Right renal cortex interstitium (tissue), 3 donors: Measurements from ENCODE around the gene SLK. TPM values are rescaled to one million over a fixed set of nuclear protein-coding genes. Genes with fewer than 3 reads are reported as not detected.

Experiments used
- polyA plus RNA-seq, 3 donors: library from polyadenylated mRNA; unstranded; fragments of 120-200 nt; gene quantifications; one replicate each; pipeline ENCODE4 v1.2.1, GENCODE V29; 2013; ENCODE audit not compliant: insufficient read length in 3 of 3

The SLK gene
- polyA plus RNA-seq, 3 donors = 62.8 to 78.7 (median 71.0) TPM

Other genes with a start within 250 kb of the SLK start
- gene SH3PXD2A, start 111.6 kb upstream of the SLK start, polyA plus RNA-seq = 10 to 100 TPM; 25.6 to 28.5 (median 27.1) TPM
- gene STN1, start 49.0 kb upstream of the SLK start, polyA plus RNA-seq = 10 to 100 TPM; 24.6 to 30.4 (median 29.1) TPM
- under 1 TPM; 0.27 to 0.97 (median 0.29) TPM for gene COL17A1, start 118.7 kb downstream of the SLK start, polyA plus RNA-seq
- gene SFR1, start 155.0 kb downstream of the SLK start, polyA plus RNA-seq = 10 to 100 TPM; 10.9 to 12.9 (median 12.3) TPM